ENCODE data around the gene SH3RF3.

Gene SH3RF3

GRCh38 chr2:109215866-109216265 lies 86.9 kb downstream of the SH3RF3 start:
- TF ChIP-seq CTCF (conservative IDR thresholded peaks at IDR 0.05; ENCODE audit: low read depth, low read length) = no peak
- Histone ChIP-seq H3K9ac (no peak overlapping the region), H3K4me3 (IDR thresholded peaks at IDR 0.05; ENCODE audit: insufficient read depth, low read depth, low read length) (no peak overlapping the region), H2AFZ (ENCODE audit: low read depth) (no peak overlapping the region), H3K27ac (no peak overlapping the region), H3K36me3 (ENCODE audit: insufficient read depth) (no peaks in the 10 kb centered on the region), H3K27me3 (ENCODE audit: insufficient read depth, low read depth) (no peaks in the 10 kb centered on the region), H4K20me1 (ENCODE audit: insufficient read depth) (no peaks in the 10 kb centered on the region), H3K4me2 (peak overlapping the region; percentile 94; the same call in 1 of the 2 replicates), H3K79me2 (ENCODE audit: insufficient read depth, low read depth) (no peaks in the 10 kb centered on the region), H3K4me1 (ENCODE audit: low read depth, poor library complexity, severe bottlenecking) (peaks cover 77% of the 10 kb centered on the region)

- H3K4me1 ChIP-seq (ENCODE audit: low read depth, poor library complexity, severe bottlenecking) = peaks cover 81% of the 10 kb centered on the region
- H3K36me3 ChIP-seq (ENCODE audit: insufficient read depth) = no peaks in the 10 kb centered on the region
- H4K20me1 ChIP-seq (ENCODE audit: insufficient read depth) = no peaks in the 10 kb centered on the region
- no peak for TF ChIP-seq CTCF (conservative IDR thresholded peaks at IDR 0.05; ENCODE audit: low read depth, low read length)
- no peaks in the 10 kb centered on the region for H3K27me3 ChIP-seq (ENCODE audit: insufficient read depth, low read depth)
- peak overlapping the region; percentile 94; the same call in 1 of the 2 replicates for H3K4me2 ChIP-seq
- no peak overlapping the region for H3K9ac ChIP-seq
- H3K4me3 ChIP-seq (IDR thresholded peaks at IDR 0.05; ENCODE audit: insufficient read depth, low read depth, low read length) = no peak overlapping the region
- H3K79me2 ChIP-seq (ENCODE audit: insufficient read depth, low read depth) = no peaks in the 10 kb centered on the region
- H2AFZ ChIP-seq (ENCODE audit: low read depth) = no peak overlapping the region
- no peak overlapping the region; the same call in 1 of the 2 replicates for H3K27ac ChIP-seq
Measured at GRCh38 chr2:109216332-109216731, 87.3 kb downstream of the SH3RF3 start.

- no peak for TF ChIP-seq CTCF (conservative IDR thresholded peaks at IDR 0.05; ENCODE audit: low read depth, low read length)
- H4K20me1 ChIP-seq (ENCODE audit: insufficient read depth) = no peaks in the 10 kb centered on the region
- H3K4me2 ChIP-seq = peak overlapping the region; percentile 94
- no peaks in the 10 kb centered on the region for H3K79me2 ChIP-seq (ENCODE audit: insufficient read depth, low read depth)
- peak overlapping the region; percentile 27; the same call in 1 of the 2 replicates for H3K9ac ChIP-seq
- peaks cover 92% of the 10 kb centered on the region for H3K4me1 ChIP-seq (ENCODE audit: low read depth, poor library complexity, severe bottlenecking)
- H3K4me3 ChIP-seq (IDR thresholded peaks at IDR 0.05; ENCODE audit: insufficient read depth, low read depth, low read length) = no peak overlapping the region
- H3K27ac ChIP-seq = peak overlapping the region; percentile 83
- H2AFZ ChIP-seq (ENCODE audit: low read depth) = no peak overlapping the region; the same call in 1 of the 2 replicates
- H3K27me3 ChIP-seq (ENCODE audit: insufficient read depth, low read depth) = no peaks in the 10 kb centered on the region
- H3K36me3 ChIP-seq (ENCODE audit: insufficient read depth) = no peaks in the 10 kb centered on the region
Measured at GRCh38 chr2:109217362-109218086, 88.5 kb downstream of the SH3RF3 start.

- Histone ChIP-seq H4K20me1 (ENCODE audit: insufficient read depth) (no peaks in the 10 kb centered on the region), H3K36me3 (ENCODE audit: insufficient read depth) (no peaks in the 10 kb centered on the region), H3K79me2 (ENCODE audit: insufficient read depth, low read depth) (no peaks in the 10 kb centered on the region), H3K4me1 (ENCODE audit: low read depth, poor library complexity, severe bottlenecking) (peaks cover 92% of the 10 kb centered on the region), H3K27me3 (ENCODE audit: insufficient read depth, low read depth) (no peaks in the 10 kb centered on the region), H3K4me3 (IDR thresholded peaks at IDR 0.05; ENCODE audit: insufficient read depth, low read depth, low read length) (no peak overlapping the region), H3K27ac (peak overlapping the region; percentile 83), H2AFZ (ENCODE audit: low read depth) (no peak overlapping the region), H3K4me2 (peak overlapping the region; percentile 94), H3K9ac (peak overlapping the region; percentile 27; the same call in 1 of the 2 replicates)
- no peak for TF ChIP-seq CTCF (conservative IDR thresholded peaks at IDR 0.05; ENCODE audit: low read depth, low read length)
Measured at GRCh38 chr2:109218087-109218791, 89.2 kb downstream of the SH3RF3 start.

All from KMS-11 (cell line).